A673 (cell line): ENCODE results near the gene MYOC.

Experiments used
- CTCF ChIP-seq: fragments of 300-800, 200-600 bp; sonication (generic); conservative IDR thresholded peaks from 2 replicates; pipeline ENCODE4 v1.5.1; 2017; ENCODE audit warnings: low read depth, mild to moderate bottlenecking, antibody characterized with exemption, low read length, moderate library complexity, mixed read lengths
- EZH2 ChIP-seq: fragments of 200-600 bp; sonication (generic); IDR thresholded peaks from 2 replicates; pipeline ENCODE4 v1.6.1; 2017; ENCODE audit warnings: borderline replicate concordance, low read depth, mild to moderate bottlenecking, mixed read lengths, antibody characterized with exemption, low read length; ENCODE audit not compliant: poor library complexity, severe bottlenecking

GRCh38 chr1:171637928-171638576 is 14.4 kb downstream of the MYOC start:
- TF ChIP-seq CTCF, result no peak
- no peak for TF ChIP-seq EZH2
